Ovary (tissue), 9 donors: ENCODE data around the gene JADE3. TPM values are rescaled to one million over a fixed set of nuclear protein-coding genes. Genes with fewer than 3 reads are reported as not detected.
"Not testable (repeated sequence)": the region's sequence is repeated elsewhere in the genome, so short reads cannot be mapped to it uniquely, and the experiment has no call there.

Source experiments
- DNase-seq, 5 donors: peaks; one replicate each; pipeline ENCODE4 v3.0.0-alpha.2; 2019 to 2020
- H3K27ac ChIP-seq, 2 donors: fragments of 200-600 bp; one replicate each; pipeline versions ENCODE4 v1.5.1 to v1.8.0; 2019 to 2022
- H3K27me3 ChIP-seq: fragments of 200-600 bp; one replicate; pipeline ENCODE4 v1.8.0; 2022
- H3K36me3 ChIP-seq: fragments of 200-600 bp; sonication (generic); one replicate; pipeline ENCODE4 v1.5.1; 2019
- H3K4me1 ChIP-seq: one replicate; pipeline ENCODE4 v1.8.1; 2013; ENCODE audit warnings: mild to moderate bottlenecking, moderate library complexity; ENCODE audit not compliant: insufficient read depth
- H3K4me3 ChIP-seq: fragments of 200-600 bp; sonication (generic); one replicate; pipeline ENCODE4 v1.5.1; 2017
- H3K9me3 ChIP-seq, 2 donors: fragments of 200-600 bp in 1 of 2; sonication (generic) in 1 of 2; one replicate each; pipeline versions ENCODE4 v1.5.1 to v1.8.1; 2013 to 2019; ENCODE audit warnings: mild to moderate bottlenecking in 1 of 2, moderate library complexity in 1 of 2
- CTCF ChIP-seq, 3 donors: fragments of 450-650 bp in 2 of 3; fragments of 200-600 bp in 1 of 3; IDR thresholded peaks; one replicate each; pipeline versions ENCODE4 v1.5.1 to v1.8.0; 2016 to 2022; ENCODE audit warnings: antibody characterized with exemption in 3 of 3, mild to moderate bottlenecking in 1 of 3
- EP300 ChIP-seq: sonication (generic); formaldehyde crosslinking; IDR thresholded peaks from one replicate; pipeline ENCODE4 v1.6.1; 2017; ENCODE audit warnings: antibody characterized with exemption
- POLR2A ChIP-seq: fragments of 450-650 bp; IDR thresholded peaks from one replicate; pipeline ENCODE4 v1.6.1; 2017; ENCODE audit warnings: antibody characterized with exemption, mild to moderate bottlenecking, moderate library complexity
- WGBS, 3 donors: extraction: QIAGEN DNeasy Blood & Tissue Kit in 1 of 3; methylation state at CpG; one replicate each; pipeline versions ENCODE4 v1.1.5 to v1.1.7; 2013 to 2017; 5-methylcytosine and 5-hydroxymethylcytosine counted together
- intact Hi-C, 4 donors: fragments of 100-400 bp; cut with DNase I; formaldehyde crosslinking; loops; one replicate each; pipeline versions ENCODE4 v1.11.0 to v1.15.1; 2022 to 2023
- polyA plus RNA-seq, 2 donors: library from polyadenylated mRNA; stranded (reverse); fragments of 200-250 nt in 1 of 2; fragments of 350-450 nt in 1 of 2; fragmentation: Illumina TruSeq in 1 of 2; extraction: RNeasy Lipid Tissue Mini Kit (QIAGEN cat#74804) in 1 of 2; gene quantifications; one replicate each; pipeline ENCODE4 v1.2.3, GENCODE V29; 2013 to 2014
- total RNA-seq, 7 donors: library from RNA; depleted of rRNA in 2 of 7; stranded (reverse); fragments of >200 nt in 2 of 7; fragmentation: NEBNext Ultra II Directional in 3 of 7; extraction: Animal tissue kit (Norgen Biotek cat#: 25700) in 3 of 7; gene quantifications; one replicate each; pipeline versions ENCODE4 v1.1.0 to v1.2.4, GENCODE V29; 2016 to 2023
- donor health status: DM: no; HTN: no; CAD: no; lungs with moderate emphysema.
- donor health status: DM: no; HTN: no; CAD: no.
- donor health status: Bipolar disorder and iron deficiency.
- donor health status: DM: yes; HTN: yes; CAD: no.
- donor health status: DM: no; HTN: no; CAD: no.
- donor health status: DM: yes; HTN: yes; CAD: no.

Gene JADE3
- total and polyA plus RNA-seq, 9 donors: 5.2 to 27.8 (median 9.7) TPM

- WGBS, 3 donors: 77 to 85% (median 78%) methylated on average over 2 of the region's 2 CpGs
- TF ChIP-seq CTCF (IDR thresholded peaks at IDR 0.05) (no peak), EP300 (no peak), POLR2A (no peak)
- intact Hi-C loops: no loop called here
- no peak overlapping the region for H3K27ac ChIP-seq
- H3K36me3 ChIP-seq: no peaks in the 10 kb centered on the region
- DNase-seq: no peak
- no peaks in the 10 kb centered on the region for H3K27me3 ChIP-seq
- H3K9me3 ChIP-seq: no peaks in the 10 kb centered on the region
- no peak overlapping the region for H3K4me3 ChIP-seq
- H3K4me1 ChIP-seq: no peaks in the 10 kb centered on the region
These were observed 42.5 kb downstream of the JADE3 start for GRCh38 chrX:46954716-46955115.

- H3K4me3 ChIP-seq, H3K27me3 ChIP-seq, H3K4me1 ChIP-seq, H3K27ac ChIP-seq, intact Hi-C loops, H3K9me3 ChIP-seq, H3K36me3 ChIP-seq, DNase-seq: not testable (repeated sequence)
- 88 to 92% (median 91%) methylated on average over 4 of the region's 4 CpGs for WGBS, 3 donors
These were observed 44.4 kb downstream of the JADE3 start for GRCh38 chrX:46956589-46956988.

- no peaks in the 10 kb centered on the region for H3K36me3 ChIP-seq
- no peak overlapping the region for H3K4me3 ChIP-seq
- DNase-seq: no peak
- intact Hi-C loops: no loop called here
- H3K27ac ChIP-seq: no peak overlapping the region
- WGBS, 3 donors: 74 to 79% (median 76%) methylated on average over 3 of the region's 3 CpGs
- TF ChIP-seq POLR2A: no peak
- TF ChIP-seq CTCF (IDR thresholded peaks at IDR 0.05): no peak
- no peak for TF ChIP-seq EP300
- no peaks in the 10 kb centered on the region for H3K4me1 ChIP-seq
- H3K9me3 ChIP-seq: no peaks in the 10 kb centered on the region
- H3K27me3 ChIP-seq: no peaks in the 10 kb centered on the region
These were observed 45.1 kb downstream of the JADE3 start for GRCh38 chrX:46957297-46957696.

GRCh38 chrX:46959101-46959500 is 46.9 kb downstream of the JADE3 start:
- H3K4me3 ChIP-seq: no peak overlapping the region
- no peak overlapping the region for H3K27ac ChIP-seq
- H3K9me3 ChIP-seq: no peaks in the 10 kb centered on the region
- 37 to 46% (median 43%) methylated on average over 2 of the region's 2 CpGs for WGBS, 3 donors
- TF ChIP-seq POLR2A (no peak), EP300 (no peak), CTCF (IDR thresholded peaks at IDR 0.05) (no peak)
- intact Hi-C loops: no loop called here
- no peaks in the 10 kb centered on the region for H3K27me3 ChIP-seq
- no peak for DNase-seq
- H3K36me3 ChIP-seq: no peaks in the 10 kb centered on the region
- no peaks in the 10 kb centered on the region for H3K4me1 ChIP-seq

GRCh38 chrX:46959985-46960700 is 47.9 kb downstream of the JADE3 start:
- intact Hi-C loops: loop anchor here in 1 of 4 donors (10.0 kb wide), 1 partner anchor 415 kb away; the partner anchor contains the start of gene ZNF157
- Histone ChIP-seq H3K4me1 (no peaks in the 10 kb centered on the region), H3K9me3 (no peaks in the 10 kb centered on the region), H3K4me3 (no peak overlapping the region), H3K36me3 (no peaks in the 10 kb centered on the region), H3K27me3 (no peaks in the 10 kb centered on the region), H3K27ac (no peak overlapping the region)
- DNase-seq: no peak
- 80 to 82% (median 80%) methylated on average over 3 of the region's 3 CpGs for WGBS, 3 donors
- TF ChIP-seq EP300 (no peak), POLR2A (no peak), CTCF (IDR thresholded peaks at IDR 0.05) (no peak)
